ENCODE measurements around the gene NAA16.

- TF ChIP-seq CTCF (IDR thresholded peaks at IDR 0.05) (no peak), POLR2A (IDR thresholded peaks at IDR 0.05) (no peak), POLR2AphosphoS5 (IDR thresholded peaks at IDR 0.05) (no peak)
Observed at GRCh38 chr13:41409611-41410010, 98.5 kb downstream of the NAA16 start.

Measured in stomach (tissue), 4 donors.